ENCODE measurements around the gene ST6GALNAC6.

The ST6GALNAC6 gene

DNA sequence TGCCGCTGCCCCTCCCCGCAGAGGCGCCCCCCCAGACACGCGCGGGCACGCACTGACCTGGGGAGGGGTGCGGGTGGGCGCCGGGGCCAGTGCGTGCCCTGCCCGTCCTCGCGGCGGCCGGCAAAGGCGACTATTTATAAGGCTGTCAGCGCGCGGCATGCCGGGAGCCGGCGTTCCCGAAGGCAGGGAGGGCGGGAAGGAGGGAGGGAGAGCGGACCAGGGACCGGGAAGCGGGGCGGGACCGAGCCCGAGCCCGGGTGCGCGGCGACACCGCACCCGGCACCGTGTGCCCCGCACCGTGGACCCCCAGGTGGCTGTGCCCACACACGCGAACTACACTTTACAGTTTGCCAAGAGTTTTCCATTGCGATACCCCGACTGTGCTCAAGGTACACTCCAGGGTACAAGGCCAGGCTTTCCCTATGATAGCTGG, 21.8 kb downstream of the ST6GALNAC6 start, which contains the start of gene AK1:
Gene AK1 (minus strand): TSS at position 110 of the 433 bp plus-strand sequence. CDS start 3,058 bp downstream, outside the sequence.
- TF ChIP-seq, protein P1, sequence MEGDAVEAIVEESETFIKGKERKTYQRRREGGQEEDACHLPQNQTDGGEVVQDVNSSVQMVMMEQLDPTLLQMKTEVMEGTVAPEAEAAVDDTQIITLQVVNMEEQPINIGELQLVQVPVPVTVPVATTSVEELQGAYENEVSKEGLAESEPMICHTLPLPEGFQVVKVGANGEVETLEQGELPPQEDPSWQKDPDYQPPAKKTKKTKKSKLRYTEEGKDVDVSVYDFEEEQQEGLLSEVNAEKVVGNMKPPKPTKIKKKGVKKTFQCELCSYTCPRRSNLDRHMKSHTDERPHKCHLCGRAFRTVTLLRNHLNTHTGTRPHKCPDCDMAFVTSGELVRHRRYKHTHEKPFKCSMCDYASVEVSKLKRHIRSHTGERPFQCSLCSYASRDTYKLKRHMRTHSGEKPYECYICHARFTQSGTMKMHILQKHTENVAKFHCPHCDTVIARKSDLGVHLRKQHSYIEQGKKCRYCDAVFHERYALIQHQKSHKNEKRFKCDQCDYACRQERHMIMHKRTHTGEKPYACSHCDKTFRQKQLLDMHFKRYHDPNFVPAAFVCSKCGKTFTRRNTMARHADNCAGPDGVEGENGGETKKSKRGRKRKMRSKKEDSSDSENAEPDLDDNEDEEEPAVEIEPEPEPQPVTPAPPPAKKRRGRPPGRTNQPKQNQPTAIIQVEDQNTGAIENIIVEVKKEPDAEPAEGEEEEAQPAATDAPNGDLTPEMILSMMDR (conservative IDR thresholded peaks at IDR 0.05): no peak
- H3K27ac ChIP-seq: peak within 1 kb of the TSS; percentile 83

DNA sequence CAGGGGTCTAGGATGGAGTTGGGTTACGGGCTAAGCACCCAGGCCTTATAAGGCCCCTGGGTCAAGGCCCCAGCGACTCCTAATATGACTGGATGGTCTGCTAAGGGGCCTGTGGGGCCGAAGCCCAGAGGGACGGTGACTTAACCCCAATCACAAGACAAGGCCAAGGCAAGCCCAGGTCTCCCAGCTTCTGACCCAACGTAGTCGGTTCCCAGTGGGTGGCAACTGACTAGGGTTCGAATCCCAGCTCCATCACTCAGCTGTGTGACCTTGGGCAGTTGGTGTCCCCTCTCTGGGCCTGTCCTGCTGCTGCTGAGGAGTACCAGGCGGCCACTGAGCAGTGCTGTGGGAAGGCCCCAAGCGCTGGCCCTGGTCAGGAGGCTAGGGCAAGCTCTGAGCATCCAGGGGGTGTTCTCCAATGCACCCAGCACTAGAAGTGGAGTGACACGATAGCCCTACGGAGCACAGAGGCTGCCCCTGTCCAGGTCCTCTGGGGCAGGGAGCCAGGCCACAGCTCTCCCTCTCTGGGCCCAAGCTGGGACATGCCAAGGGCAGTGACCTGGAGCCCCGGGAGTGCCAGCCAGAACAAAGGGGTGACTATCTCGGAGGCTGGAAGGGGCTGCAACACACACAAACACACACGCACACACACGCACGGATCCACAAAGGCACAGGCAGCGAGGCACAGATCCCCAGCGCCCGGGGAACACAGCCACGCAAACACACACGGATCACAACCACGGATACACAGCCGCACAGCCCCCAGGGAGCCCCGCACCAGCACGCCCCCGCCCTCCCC, 22.4 kb downstream of the ST6GALNAC6 start:
- TF ChIP-seq, protein P1 (conservative IDR thresholded peaks at IDR 0.05): no peak
- peak overlapping the region; percentile 83 for H3K27ac ChIP-seq

DNA sequence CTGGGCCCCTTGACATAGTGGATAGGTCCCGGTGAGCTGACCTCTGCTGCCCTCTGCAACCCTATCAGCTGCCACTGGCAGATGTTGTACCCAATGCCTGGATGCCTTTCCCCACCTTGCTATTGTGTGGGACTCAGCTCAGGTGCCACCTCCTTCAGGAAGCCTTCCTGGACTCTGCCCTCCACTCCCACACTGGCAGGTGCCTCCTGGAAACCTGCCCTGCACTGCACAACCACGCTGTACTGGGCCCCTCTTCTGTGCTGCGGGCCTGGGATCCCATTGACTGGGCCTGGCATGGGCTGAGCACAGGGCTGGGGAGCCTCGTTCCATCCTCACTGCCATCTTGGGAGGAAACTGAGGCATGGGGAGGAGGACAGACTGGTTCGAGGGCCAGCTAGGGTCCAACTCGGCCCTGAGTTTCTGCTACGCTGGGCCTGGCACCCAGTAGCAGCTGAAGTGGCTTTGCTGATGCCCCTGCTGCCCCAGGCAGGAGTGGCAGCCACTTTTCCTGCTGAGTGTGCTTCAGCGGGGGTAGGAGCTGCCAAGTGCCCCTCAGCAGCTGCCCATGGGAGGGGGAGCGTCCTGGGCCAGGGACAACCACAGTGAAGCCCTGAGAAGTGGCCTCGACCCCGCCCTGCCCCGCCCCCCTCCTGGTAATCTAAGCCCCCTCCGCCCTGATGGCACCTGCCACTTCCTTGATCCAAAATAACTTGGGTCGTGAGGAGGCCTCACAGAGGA, 23.2 kb downstream of the ST6GALNAC6 start:
- peak overlapping the region; percentile 83 for H3K27ac ChIP-seq
- TF ChIP-seq, protein P1 (conservative IDR thresholded peaks at IDR 0.05): no peak

DNA sequence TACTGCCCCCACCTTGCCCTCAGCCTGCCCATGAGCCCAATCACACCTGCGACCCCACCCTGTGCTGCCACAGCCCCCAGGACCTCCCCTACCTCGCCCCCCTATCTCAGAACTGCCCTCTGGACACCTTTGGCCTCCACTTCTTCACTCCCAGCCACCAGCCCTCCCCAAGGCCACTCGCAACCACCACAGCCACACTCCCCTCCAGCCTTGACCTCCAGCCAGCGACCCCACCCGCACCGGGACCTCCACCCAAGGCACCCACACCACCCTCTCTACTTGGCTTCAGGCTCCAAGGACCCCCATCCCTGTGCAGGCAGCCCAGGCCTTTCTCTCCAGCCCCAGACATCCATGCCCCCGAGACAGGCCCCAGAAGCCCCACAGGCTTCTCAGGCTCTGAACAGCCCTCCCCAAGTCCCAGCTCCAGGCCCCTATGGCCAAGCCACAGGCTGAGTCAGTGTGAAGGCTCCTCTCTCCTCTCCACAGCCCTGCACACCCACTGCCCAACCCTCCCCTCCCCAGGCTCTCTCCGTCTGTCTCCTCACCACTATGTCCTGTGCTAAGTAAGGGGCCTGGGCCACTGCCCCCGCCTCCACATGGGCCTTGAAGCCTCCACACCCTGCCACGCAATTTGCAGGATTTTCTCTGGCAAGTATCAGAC, 24.0 kb downstream of the ST6GALNAC6 start:
- TF ChIP-seq, protein P1 (conservative IDR thresholded peaks at IDR 0.05): no peak
- H3K27ac ChIP-seq: peak overlapping the region; percentile 83; the same call in 1 of the 2 replicates

DNA sequence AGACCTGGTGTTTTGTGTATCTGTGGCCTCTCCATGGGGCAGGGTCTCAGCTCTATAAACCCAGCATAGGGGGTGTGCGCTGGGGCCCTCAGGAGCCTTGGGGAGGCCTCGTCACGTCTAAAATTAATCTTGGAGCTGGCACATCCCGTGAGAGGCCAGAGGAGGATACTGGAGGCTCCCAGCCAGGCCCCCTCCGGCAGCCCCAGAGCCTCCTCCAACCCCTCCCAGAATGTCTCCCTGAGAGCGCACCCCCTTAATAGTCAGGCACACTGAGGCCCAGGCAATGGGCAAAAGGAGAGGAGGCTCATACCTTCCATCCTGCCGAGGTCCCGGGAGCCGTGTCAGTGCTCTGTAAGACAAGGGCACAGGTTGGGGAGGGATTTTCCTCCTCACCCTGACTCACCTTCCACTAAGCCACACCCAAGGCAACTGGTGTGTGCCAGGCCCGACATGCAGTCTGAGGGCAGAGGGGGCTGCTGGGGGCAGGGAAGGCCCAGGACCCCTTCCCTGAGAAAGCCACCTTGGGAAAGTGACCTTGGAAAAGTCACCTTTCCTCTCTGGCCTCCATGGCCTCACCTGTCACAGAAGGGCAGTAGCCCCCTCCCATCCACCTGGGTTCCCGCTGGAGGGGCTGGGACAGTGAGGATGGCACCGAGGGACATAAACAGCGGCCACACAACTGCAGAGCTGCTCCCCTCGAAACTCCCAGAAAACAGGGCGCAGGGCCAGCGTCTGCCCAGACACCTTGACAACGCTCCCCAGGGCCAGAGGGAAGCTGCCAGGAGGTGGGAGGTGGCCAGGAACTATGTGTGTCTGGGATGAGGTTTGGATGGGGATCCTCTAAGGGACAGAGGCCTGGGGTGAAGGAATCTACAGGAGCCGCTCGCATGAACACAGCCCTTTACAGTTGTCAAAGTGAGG, 24.8 kb downstream of the ST6GALNAC6 start:
- TF ChIP-seq, protein P1 (conservative IDR thresholded peaks at IDR 0.05): no peak
- peak overlapping the region; percentile 22; the same call in 1 of the 2 replicates for H3K27ac ChIP-seq

DNA sequence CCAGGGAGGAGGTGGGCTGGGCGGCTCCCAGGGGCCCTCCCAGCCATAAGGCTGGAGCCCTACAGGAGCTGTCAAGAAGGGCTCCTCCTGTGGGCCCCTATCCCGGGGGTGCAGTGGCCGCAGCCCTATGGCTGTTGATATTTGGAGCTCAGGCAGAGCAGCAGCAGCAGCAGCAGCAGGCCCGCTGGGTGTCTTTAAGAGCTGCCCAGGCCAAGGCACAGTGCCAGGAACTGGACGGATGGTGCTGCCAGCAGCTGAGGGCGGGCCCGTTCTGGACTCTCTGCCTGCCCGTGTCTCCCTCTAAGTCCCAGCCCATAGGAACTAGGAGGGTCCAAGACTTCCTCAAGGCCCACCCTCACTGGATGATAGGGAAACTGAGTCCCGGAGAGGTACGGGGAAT, 25.5 kb downstream of the ST6GALNAC6 start:
- TF ChIP-seq, protein P1 (conservative IDR thresholded peaks at IDR 0.05): no peak

More for the DNA sequence above, 25.5 kb downstream of the ST6GALNAC6 start:
- peak overlapping the region; percentile 22; the same call in 1 of the 2 replicates for H3K27ac ChIP-seq

Measured in VCaP (cell line).